Measurements from ENCODE around the gene CCDC78. TPM values are rescaled to one million over a fixed set of nuclear protein-coding genes. Genes with fewer than 3 reads are reported as not detected.

The CCDC78 gene
- total RNA-seq, 1 experiment from 2014 or later, result 20.2 TPM

GRCh38 chr16:675884-676564, 50.2 kb downstream of the CCDC78 start:
- ChIA-PET POLR2A (interaction anchor here (0.6 to 1.5 kb wide), 4 partner anchors 14 to 91 kb away, joined by 3 to 4 read pairs (median 3); partner anchors contain the start of gene WDR24), CTCF (interaction anchor here (0.6 to 2.8 kb wide), 21 partner anchors 8 to 292 kb away, joined by 3 to 16 read pairs (median 5); partner anchors contain the start of genes CIAO3, METTL26, RHOT2 and WDR24)
- no peak for DNase-seq (ENCODE audit: low spot score)
- TF ChIP-seq TEAD4 (CRISPR knock-in tag; IDR thresholded peaks at IDR 0.05) (no peak), CREM (CRISPR knock-in tag; IDR thresholded peaks at IDR 0.05) (no peak), ZNF416 (CRISPR knock-in tag; IDR thresholded peaks at IDR 0.05) (no peak), ESRRA (CRISPR knock-in tag; IDR thresholded peaks at IDR 0.05; ENCODE audit: borderline replicate concordance) (no peak), JAZF1 (CRISPR knock-in tag; IDR thresholded peaks at IDR 0.05) (no peak), ZNF317 (CRISPR knock-in tag; IDR thresholded peaks at IDR 0.05; ENCODE audit: borderline replicate concordance, low read depth) (no peak), NFYB (CRISPR knock-in tag; conservative IDR thresholded peaks at IDR 0.05; ENCODE audit: low read depth) (no peak), NFATC4 (CRISPR knock-in tag; IDR thresholded peaks at IDR 0.05) (no peak), AR (CRISPR knock-in tag; IDR thresholded peaks at IDR 0.05) (no peak), CREB1 (CRISPR knock-in tag; IDR thresholded peaks at IDR 0.05) (no peak), ZNF532 (CRISPR knock-in tag; IDR thresholded peaks at IDR 0.05; ENCODE audit: borderline replicate concordance) (no peak), RELA (CRISPR knock-in tag; IDR thresholded peaks at IDR 0.05; ENCODE audit: borderline replicate concordance) (no peak)
- TF ChIP-seq, protein P1, sequence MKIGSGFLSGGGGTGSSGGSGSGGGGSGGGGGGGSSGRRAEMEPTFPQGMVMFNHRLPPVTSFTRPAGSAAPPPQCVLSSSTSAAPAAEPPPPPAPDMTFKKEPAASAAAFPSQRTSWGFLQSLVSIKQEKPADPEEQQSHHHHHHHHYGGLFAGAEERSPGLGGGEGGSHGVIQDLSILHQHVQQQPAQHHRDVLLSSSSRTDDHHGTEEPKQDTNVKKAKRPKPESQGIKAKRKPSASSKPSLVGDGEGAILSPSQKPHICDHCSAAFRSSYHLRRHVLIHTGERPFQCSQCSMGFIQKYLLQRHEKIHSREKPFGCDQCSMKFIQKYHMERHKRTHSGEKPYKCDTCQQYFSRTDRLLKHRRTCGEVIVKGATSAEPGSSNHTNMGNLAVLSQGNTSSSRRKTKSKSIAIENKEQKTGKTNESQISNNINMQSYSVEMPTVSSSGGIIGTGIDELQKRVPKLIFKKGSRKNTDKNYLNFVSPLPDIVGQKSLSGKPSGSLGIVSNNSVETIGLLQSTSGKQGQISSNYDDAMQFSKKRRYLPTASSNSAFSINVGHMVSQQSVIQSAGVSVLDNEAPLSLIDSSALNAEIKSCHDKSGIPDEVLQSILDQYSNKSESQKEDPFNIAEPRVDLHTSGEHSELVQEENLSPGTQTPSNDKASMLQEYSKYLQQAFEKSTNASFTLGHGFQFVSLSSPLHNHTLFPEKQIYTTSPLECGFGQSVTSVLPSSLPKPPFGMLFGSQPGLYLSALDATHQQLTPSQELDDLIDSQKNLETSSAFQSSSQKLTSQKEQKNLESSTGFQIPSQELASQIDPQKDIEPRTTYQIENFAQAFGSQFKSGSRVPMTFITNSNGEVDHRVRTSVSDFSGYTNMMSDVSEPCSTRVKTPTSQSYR (CRISPR knock-in tag; IDR thresholded peaks at IDR 0.05), result no peak
- TF ChIP-seq, protein P2, sequence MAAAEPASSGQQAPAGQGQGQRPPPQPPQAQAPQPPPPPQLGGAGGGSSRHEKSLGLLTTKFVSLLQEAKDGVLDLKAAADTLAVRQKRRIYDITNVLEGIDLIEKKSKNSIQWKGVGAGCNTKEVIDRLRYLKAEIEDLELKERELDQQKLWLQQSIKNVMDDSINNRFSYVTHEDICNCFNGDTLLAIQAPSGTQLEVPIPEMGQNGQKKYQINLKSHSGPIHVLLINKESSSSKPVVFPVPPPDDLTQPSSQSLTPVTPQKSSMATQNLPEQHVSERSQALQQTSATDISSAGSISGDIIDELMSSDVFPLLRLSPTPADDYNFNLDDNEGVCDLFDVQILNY (CRISPR knock-in tag; IDR thresholded peaks at IDR 0.05), result no peak
- TF ChIP-seq, protein P3, sequence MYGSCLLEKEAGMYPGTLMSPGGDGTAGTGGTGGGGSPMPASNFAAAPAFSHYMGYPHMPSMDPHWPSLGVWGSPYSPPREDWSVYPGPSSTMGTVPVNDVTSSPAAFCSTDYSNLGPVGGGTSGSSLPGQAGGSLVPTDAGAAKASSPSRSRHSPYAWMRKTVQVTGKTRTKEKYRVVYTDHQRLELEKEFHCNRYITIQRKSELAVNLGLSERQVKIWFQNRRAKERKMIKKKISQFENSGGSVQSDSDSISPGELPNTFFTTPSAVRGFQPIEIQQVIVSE (CRISPR knock-in tag; IDR thresholded peaks at IDR 0.05; ENCODE audit: borderline replicate concordance), result no peak
- H3K4me3 Mint-ChIP-seq, result peak overlapping the region; percentile 41
- no peak overlapping the region for H3K27ac Mint-ChIP-seq
- no peaks in the 10 kb centered on the region for H3K27me3 Mint-ChIP-seq (ENCODE audit: low read depth)
- H3K9me3 Mint-ChIP-seq, result no peaks in the 10 kb centered on the region
- H3K4me1 Mint-ChIP-seq, result peaks cover 15% of the 10 kb centered on the region
- peaks cover 7% of the 10 kb centered on the region for H3K36me3 Mint-ChIP-seq
- no peak for ATAC-seq

All from WTC11 (cell line).